Mesenchymal stem cell (in vitro differentiated cells and primary cell): ENCODE results near the gene KRTAP1-1.

ENCODE experiments used
- DNase-seq: peaks from one replicate; pipeline ENCODE4 v3.0.0-alpha.2; 2013
- H2AFZ ChIP-seq: one replicate; pipeline ENCODE4 v1.6.1; 2013; ENCODE audit warnings: low read depth, mild to moderate bottlenecking, control low read depth, inconsistent platforms, low read length, moderate library complexity
- H2AK5ac ChIP-seq: 2 replicates; pipeline ENCODE4 v1.6.1; 2013; ENCODE audit warnings: low read length, moderate library complexity, mild to moderate bottlenecking, inconsistent platforms; ENCODE audit not compliant: severe bottlenecking
- H2BK120ac ChIP-seq: one replicate; pipeline ENCODE4 v1.6.1; 2013; ENCODE audit warnings: low read depth, mild to moderate bottlenecking, inconsistent platforms, low read length, moderate library complexity
- H2BK12ac ChIP-seq, 2 experiments: one replicate each; pipeline ENCODE4 v1.6.1; 2013; ENCODE audit warnings: inconsistent platforms in 2 of 2, low read length in 2 of 2, mild to moderate bottlenecking in 2 of 2, moderate library complexity in 2 of 2, control low read depth in 1 of 2
- H2BK15ac ChIP-seq: one replicate; pipeline ENCODE4 v1.6.1; 2013; ENCODE audit warnings: mild to moderate bottlenecking, low read depth, inconsistent platforms; ENCODE audit not compliant: poor library complexity, severe bottlenecking
- H2BK5ac ChIP-seq: 2 replicates; pipeline ENCODE4 v1.6.1; 2013; ENCODE audit warnings: low read depth, mild to moderate bottlenecking, low read length, control low read depth, inconsistent platforms; ENCODE audit not compliant: poor library complexity, severe bottlenecking
- H3K14ac ChIP-seq, 2 experiments: one replicate each; pipeline ENCODE4 v1.6.1; 2013; ENCODE audit warnings: inconsistent platforms in 2 of 2, low read length in 2 of 2, control low read depth in 1 of 2, mild to moderate bottlenecking in 1 of 2, moderate library complexity in 1 of 2
- H3K18ac ChIP-seq, 2 experiments: one replicate each; pipeline ENCODE4 v1.6.1; 2013; ENCODE audit warnings: inconsistent platforms in 2 of 2, low read length in 2 of 2, control low read depth in 1 of 2, low read depth in 1 of 2, mild to moderate bottlenecking in 1 of 2
- H3K23ac ChIP-seq, 2 experiments: one replicate each; pipeline ENCODE4 v1.6.1; 2013; ENCODE audit warnings: inconsistent platforms in 2 of 2, low read length in 2 of 2, mild to moderate bottlenecking in 2 of 2, moderate library complexity in 2 of 2, control low read depth in 1 of 2
- H3K27ac ChIP-seq: 2 replicates; pipeline ENCODE4 v1.5.1; 2013; ENCODE audit warnings: mild to moderate bottlenecking, moderate library complexity, low read length, control low read depth, inconsistent platforms; ENCODE audit not compliant: poor library complexity, severe bottlenecking
- H3K27me3 ChIP-seq, 2 experiments: 2 replicates each; pipeline versions ENCODE4 v1.6.1 to v1.7.0; 2013; ENCODE audit warnings: low read length in 2 of 2, mild to moderate bottlenecking in 2 of 2, moderate library complexity in 2 of 2, control low read depth in 1 of 2, inconsistent platforms in 1 of 2; ENCODE audit not compliant: control insufficient read depth in 1 of 2, insufficient read depth in 1 of 2
- H3K36me3 ChIP-seq, 2 experiments: 2 replicates each; pipeline versions ENCODE4 v1.6.1 to v1.7.0; 2013; ENCODE audit warnings: low read length in 2 of 2, control low read depth in 1 of 2, inconsistent platforms in 1 of 2, low read depth in 1 of 2, mild to moderate bottlenecking in 1 of 2; ENCODE audit not compliant: insufficient read depth in 2 of 2, control insufficient read depth in 1 of 2
- H3K4ac ChIP-seq, 2 experiments: one replicate each; pipeline ENCODE4 v1.6.1; 2013; ENCODE audit warnings: inconsistent platforms in 2 of 2, low read length in 2 of 2, mild to moderate bottlenecking in 2 of 2, moderate library complexity in 2 of 2, control low read depth in 1 of 2, low read depth in 1 of 2
- H3K4me1 ChIP-seq: 2 replicates; pipeline ENCODE4 v1.6.1; 2013; ENCODE audit warnings: low read depth, low read length, control low read depth; ENCODE audit not compliant: control insufficient read depth, insufficient read depth
- H3K4me2 ChIP-seq: 2 replicates; pipeline ENCODE4 v1.6.1; 2013; ENCODE audit warnings: low read length, mild to moderate bottlenecking, inconsistent platforms; ENCODE audit not compliant: poor library complexity, severe bottlenecking
- H3K4me3 ChIP-seq, 2 experiments: 2 replicates each; pipeline versions ENCODE4 v1.5.1 to v1.7.0; 2013; ENCODE audit warnings: low read length in 2 of 2, mild to moderate bottlenecking in 2 of 2, control low read depth in 1 of 2, low read depth in 1 of 2; ENCODE audit not compliant: insufficient read depth in 1 of 2
- H3K79me1 ChIP-seq: replicated peaks from 2 replicates; pipeline ENCODE4 v1.6.1; 2013; ENCODE audit warnings: mild to moderate bottlenecking, control low read depth, low read length, inconsistent platforms; ENCODE audit not compliant: poor library complexity, severe bottlenecking
- H3K9ac ChIP-seq: 2 replicates; pipeline ENCODE4 v1.7.0; 2013; ENCODE audit warnings: mild to moderate bottlenecking, low read length, moderate library complexity
- H3K9me3 ChIP-seq: 2 replicates; pipeline ENCODE4 v1.7.0; 2013; ENCODE audit warnings: mild to moderate bottlenecking, low read length; ENCODE audit not compliant: control insufficient read depth
- H4K8ac ChIP-seq: one replicate; pipeline ENCODE4 v1.6.1; 2013; ENCODE audit warnings: inconsistent platforms, mild to moderate bottlenecking, low read length, moderate library complexity
- H4K91ac ChIP-seq: one replicate; pipeline ENCODE4 v1.6.1; 2013; ENCODE audit warnings: mild to moderate bottlenecking, low read length, inconsistent platforms
- WGBS: methylation state at CpG from one replicate; pipeline ENCODE4 v1.1.7; 2013; ENCODE audit warnings: mixed read lengths; 5-methylcytosine and 5-hydroxymethylcytosine counted together

Gene KRTAP1-1

DNA sequence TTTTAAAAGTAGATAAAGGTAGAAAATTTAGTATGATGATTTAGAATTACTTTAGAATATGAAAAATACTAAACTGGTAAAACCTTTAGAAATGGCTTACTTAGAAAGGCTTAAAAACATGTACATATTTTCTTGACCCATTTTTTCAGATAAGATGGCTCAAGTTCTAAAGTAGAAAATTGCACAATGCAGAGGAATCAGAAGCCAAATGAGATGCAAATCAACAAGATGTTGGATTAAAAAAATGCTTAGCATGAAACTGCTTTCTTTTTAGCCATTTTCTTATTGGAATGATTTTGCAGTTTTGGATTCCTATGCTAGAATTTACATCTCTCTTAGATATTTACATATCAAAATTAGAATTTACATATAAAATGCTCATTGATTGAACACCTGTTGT lies 30.8 kb downstream of the KRTAP1-1 start:
- no peaks in the 10 kb centered on the region for H3K36me3 ChIP-seq
- no peaks in the 10 kb centered on the region for H3K4me1 ChIP-seq
- H2BK12ac ChIP-seq, result no peak overlapping the region
- H4K91ac ChIP-seq, result no peak overlapping the region
- H3K4me3 ChIP-seq, result no peak overlapping the region
- H3K9ac ChIP-seq, result no peak overlapping the region
- H2BK5ac ChIP-seq, result no peak overlapping the region
- H2AK5ac ChIP-seq, result no peak overlapping the region
- no peak for DNase-seq
- no peak overlapping the region for H4K8ac ChIP-seq
- H2BK15ac ChIP-seq, result no peak overlapping the region
- H2AFZ ChIP-seq, result no peak overlapping the region
- H3K4ac ChIP-seq, result no peak overlapping the region
- no peak overlapping the region for H3K27ac ChIP-seq
- no peaks in the 10 kb centered on the region for H3K9me3 ChIP-seq
- no peak overlapping the region for H3K18ac ChIP-seq
- H3K27me3 ChIP-seq, result no peaks in the 10 kb centered on the region
- H3K14ac ChIP-seq, result no peak overlapping the region
- no peak overlapping the region for H3K4me2 ChIP-seq
- H3K23ac ChIP-seq, result no peak overlapping the region
- H2BK120ac ChIP-seq, result no peak overlapping the region
- H3K79me1 ChIP-seq, result no peaks in the 10 kb centered on the region

GRCh38 chr17:41009936-41010335 lies 31.3 kb downstream of the KRTAP1-1 start:
- H4K8ac ChIP-seq, result no peak overlapping the region
- H3K36me3 ChIP-seq, result no peaks in the 10 kb centered on the region
- H3K79me1 ChIP-seq, result no peaks in the 10 kb centered on the region
- no peak overlapping the region for H2BK120ac ChIP-seq
- no peaks in the 10 kb centered on the region for H3K4me1 ChIP-seq
- no peak overlapping the region for H3K9ac ChIP-seq
- no peak for DNase-seq
- no peak overlapping the region for H2BK15ac ChIP-seq
- no peak overlapping the region for H3K23ac ChIP-seq
- WGBS, result no CpG with 5 or more reads among the region's 1 CpG
- no peak overlapping the region for H3K18ac ChIP-seq
- H3K27ac ChIP-seq, result no peak overlapping the region
- no peak overlapping the region for H4K91ac ChIP-seq
- no peak overlapping the region for H2AFZ ChIP-seq
- H2BK12ac ChIP-seq, result no peak overlapping the region
- no peak overlapping the region for H3K4me2 ChIP-seq
- no peak overlapping the region for H3K14ac ChIP-seq
- no peak overlapping the region for H2BK5ac ChIP-seq
- H3K4me3 ChIP-seq, result no peak overlapping the region
- H3K9me3 ChIP-seq, result no peaks in the 10 kb centered on the region
- H3K4ac ChIP-seq, result no peak overlapping the region
- no peak overlapping the region for H2AK5ac ChIP-seq
- H3K27me3 ChIP-seq, result no peaks in the 10 kb centered on the region

- no peaks in the 10 kb centered on the region for H3K36me3 ChIP-seq
- H2AK5ac ChIP-seq, result no peak overlapping the region
- H3K27ac ChIP-seq, result no peak overlapping the region
- no peak overlapping the region for H3K18ac ChIP-seq
- no peaks in the 10 kb centered on the region for H3K4me1 ChIP-seq
- 50% methylated on average over 1 of the region's 4 CpGs for WGBS
- H3K14ac ChIP-seq, result no peak overlapping the region
- H3K4me2 ChIP-seq, result no peak overlapping the region
- H3K27me3 ChIP-seq, result no peaks in the 10 kb centered on the region
- DNase-seq, result no peak
- H3K4ac ChIP-seq, result no peak overlapping the region
- H2BK5ac ChIP-seq, result no peak overlapping the region
- H2BK12ac ChIP-seq, result no peak overlapping the region
- no peak overlapping the region for H3K4me3 ChIP-seq
- H3K9me3 ChIP-seq, result no peaks in the 10 kb centered on the region
- H4K91ac ChIP-seq, result no peak overlapping the region
- no peak overlapping the region for H2BK15ac ChIP-seq
- no peak overlapping the region for H4K8ac ChIP-seq
- H2AFZ ChIP-seq, result no peak overlapping the region
- no peaks in the 10 kb centered on the region for H3K79me1 ChIP-seq
- no peak overlapping the region for H2BK120ac ChIP-seq
- no peak overlapping the region for H3K9ac ChIP-seq
- H3K23ac ChIP-seq, result no peak overlapping the region
Measured at GRCh38 chr17:41009301-41009760, 31.9 kb downstream of the KRTAP1-1 start.

GRCh38 chr17:41008811-41009210 lies 32.4 kb downstream of the KRTAP1-1 start, which contains the start of gene KRTAP3-1:
Gene KRTAP3-1, minus strand, starts transcription at chr17:41009128. Its CDS starts 54 bp downstream, at chr17:41009074.
- Histone ChIP-seq H3K18ac (no peak within 1 kb of the TSS), H2BK12ac (no peak within 1 kb of the TSS), H3K4me3 (no peak within 1 kb of the TSS), H4K91ac (no peak within 1 kb of the TSS), H3K9ac (no peak within 1 kb of the TSS), H3K4me1 (no peaks in the 10 kb centered on the region), H2AFZ (no peak within 1 kb of the TSS), H3K79me1 (no peaks in the 10 kb centered on the region), H3K36me3 (no peaks in the 10 kb centered on the region), H3K4ac (no peak within 1 kb of the TSS), H2BK120ac (no peak within 1 kb of the TSS), H3K14ac (no peak within 1 kb of the TSS), H2BK15ac (no peak within 1 kb of the TSS), H3K4me2 (no peak within 1 kb of the TSS), H3K27me3 (no peaks in the 10 kb centered on the region), H3K9me3 (no peaks in the 10 kb centered on the region), H2BK5ac (no peak within 1 kb of the TSS), H2AK5ac (no peak within 1 kb of the TSS), H4K8ac (no peak within 1 kb of the TSS), H3K27ac (no peak within 1 kb of the TSS), H3K23ac (no peak within 1 kb of the TSS)
- DNase-seq, result no peak
- WGBS, result 82% methylated on average over 6 of the region's 8 CpGs
